OCI-LY7 (cell line): ENCODE data around the gene TMBIM1.

Source experiments
- EZH2phosphoT487 ChIP-seq: fragments of 200-600 bp; sonication (generic); IDR thresholded peaks from 2 replicates; pipeline ENCODE4 v1.6.1; 2018; ENCODE audit warnings: low read depth, borderline replicate concordance, mild to moderate bottlenecking, mixed run types, antibody characterized with exemption, low read length, moderate library complexity, mixed read lengths
- TF ChIP-seq, protein P1 (sequence below): fragments of 200-600 bp; sonication (generic); conservative IDR thresholded peaks from 2 replicates; pipeline ENCODE4 v1.5.1; 2014; ENCODE audit warnings: mild to moderate bottlenecking, antibody characterized with exemption, low read length, moderate library complexity, mixed read lengths

DNA sequence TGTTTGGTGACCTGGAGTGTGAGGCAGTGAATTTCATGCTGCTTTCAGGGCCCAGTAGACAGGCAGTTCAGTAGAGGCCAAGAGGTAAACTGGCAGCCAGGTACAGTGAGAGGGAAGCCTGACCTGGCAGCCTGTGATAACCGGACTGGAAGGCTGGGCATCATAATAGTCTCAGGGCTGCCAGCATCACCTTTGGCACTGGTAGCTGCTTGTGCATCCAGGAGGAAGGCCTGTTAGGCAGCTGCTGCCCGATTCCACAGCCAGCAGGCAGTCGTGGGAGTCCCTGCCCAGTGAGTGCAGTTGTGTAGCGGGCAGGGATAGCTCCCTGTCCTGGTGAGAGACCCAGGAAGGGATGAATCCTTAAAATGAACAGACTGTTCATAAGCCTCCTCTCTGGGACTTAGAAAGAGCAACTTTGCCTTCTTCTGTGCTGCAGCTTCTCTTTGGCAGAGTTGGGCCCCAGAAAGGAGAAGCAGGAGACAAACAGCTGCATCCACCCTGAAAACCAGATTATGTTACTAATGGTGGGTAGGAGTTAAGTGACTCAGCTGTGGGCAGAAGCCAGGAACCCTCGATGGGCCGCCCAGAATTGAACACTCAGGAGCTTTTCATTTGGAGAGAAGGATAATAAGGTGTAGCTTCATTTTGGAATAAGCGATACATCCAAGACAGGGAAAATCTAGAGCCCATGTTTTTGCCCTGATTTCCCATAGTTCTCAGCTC, 39.6 kb downstream of the TMBIM1 start:
- TF ChIP-seq, protein P1, sequence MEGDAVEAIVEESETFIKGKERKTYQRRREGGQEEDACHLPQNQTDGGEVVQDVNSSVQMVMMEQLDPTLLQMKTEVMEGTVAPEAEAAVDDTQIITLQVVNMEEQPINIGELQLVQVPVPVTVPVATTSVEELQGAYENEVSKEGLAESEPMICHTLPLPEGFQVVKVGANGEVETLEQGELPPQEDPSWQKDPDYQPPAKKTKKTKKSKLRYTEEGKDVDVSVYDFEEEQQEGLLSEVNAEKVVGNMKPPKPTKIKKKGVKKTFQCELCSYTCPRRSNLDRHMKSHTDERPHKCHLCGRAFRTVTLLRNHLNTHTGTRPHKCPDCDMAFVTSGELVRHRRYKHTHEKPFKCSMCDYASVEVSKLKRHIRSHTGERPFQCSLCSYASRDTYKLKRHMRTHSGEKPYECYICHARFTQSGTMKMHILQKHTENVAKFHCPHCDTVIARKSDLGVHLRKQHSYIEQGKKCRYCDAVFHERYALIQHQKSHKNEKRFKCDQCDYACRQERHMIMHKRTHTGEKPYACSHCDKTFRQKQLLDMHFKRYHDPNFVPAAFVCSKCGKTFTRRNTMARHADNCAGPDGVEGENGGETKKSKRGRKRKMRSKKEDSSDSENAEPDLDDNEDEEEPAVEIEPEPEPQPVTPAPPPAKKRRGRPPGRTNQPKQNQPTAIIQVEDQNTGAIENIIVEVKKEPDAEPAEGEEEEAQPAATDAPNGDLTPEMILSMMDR: no peak
- TF ChIP-seq EZH2phosphoT487: no peak
